GM19328 (cell line): ENCODE data around the gene JOSD2.
"Not testable (repeated sequence)": the region's sequence is repeated elsewhere in the genome, so short reads cannot be mapped to it uniquely, and the experiment has no call there.

Source experiments
- ATAC-seq: cut with Tn5 transposase; IDR thresholded peaks from one replicate; pipeline ENCODE4 v1.9.1; 2021; ENCODE audit warnings: mild to moderate bottlenecking, moderate library complexity; ENCODE audit not compliant: unreplicated experiment

Gene JOSD2

DNA sequence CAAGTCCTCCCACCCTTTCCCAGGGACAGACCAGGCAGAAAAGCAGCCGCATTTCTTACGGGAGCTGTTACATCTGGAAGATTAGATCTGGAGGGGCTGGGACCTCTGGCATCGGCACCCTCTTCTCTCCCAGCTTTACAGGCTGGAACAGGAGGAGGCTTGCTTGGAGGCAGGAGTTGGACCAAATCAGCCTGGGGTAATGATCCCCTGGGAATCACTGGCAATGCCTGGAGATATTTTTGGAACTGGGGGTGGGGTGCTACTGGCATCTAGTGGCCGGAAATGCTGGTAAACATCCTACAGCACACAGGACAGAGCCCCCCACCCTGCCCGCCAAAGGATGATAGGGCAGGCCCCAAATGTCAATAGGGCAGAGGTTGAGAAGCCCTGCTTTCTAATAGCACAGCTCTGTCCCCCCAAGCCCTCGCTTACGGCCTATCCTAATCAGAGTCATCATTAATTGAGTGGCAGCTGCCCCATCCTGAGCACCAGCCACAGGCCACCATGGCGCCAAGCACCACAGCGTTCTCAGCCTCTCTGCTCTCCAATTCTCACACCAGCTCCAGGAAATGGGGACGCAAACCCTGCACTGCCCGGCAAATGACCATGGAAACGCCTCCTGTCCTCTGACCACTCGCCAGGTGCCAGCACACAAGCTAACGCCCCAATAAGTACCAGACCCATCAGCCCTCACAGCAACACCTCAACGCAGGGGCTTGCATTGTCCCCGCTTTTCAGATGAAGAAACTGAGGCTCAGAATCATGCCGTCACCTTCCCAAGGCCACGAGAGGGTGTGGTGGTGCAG lies 36.6 kb upstream of the JOSD2 start:
- ATAC-seq = no peak

DNA sequence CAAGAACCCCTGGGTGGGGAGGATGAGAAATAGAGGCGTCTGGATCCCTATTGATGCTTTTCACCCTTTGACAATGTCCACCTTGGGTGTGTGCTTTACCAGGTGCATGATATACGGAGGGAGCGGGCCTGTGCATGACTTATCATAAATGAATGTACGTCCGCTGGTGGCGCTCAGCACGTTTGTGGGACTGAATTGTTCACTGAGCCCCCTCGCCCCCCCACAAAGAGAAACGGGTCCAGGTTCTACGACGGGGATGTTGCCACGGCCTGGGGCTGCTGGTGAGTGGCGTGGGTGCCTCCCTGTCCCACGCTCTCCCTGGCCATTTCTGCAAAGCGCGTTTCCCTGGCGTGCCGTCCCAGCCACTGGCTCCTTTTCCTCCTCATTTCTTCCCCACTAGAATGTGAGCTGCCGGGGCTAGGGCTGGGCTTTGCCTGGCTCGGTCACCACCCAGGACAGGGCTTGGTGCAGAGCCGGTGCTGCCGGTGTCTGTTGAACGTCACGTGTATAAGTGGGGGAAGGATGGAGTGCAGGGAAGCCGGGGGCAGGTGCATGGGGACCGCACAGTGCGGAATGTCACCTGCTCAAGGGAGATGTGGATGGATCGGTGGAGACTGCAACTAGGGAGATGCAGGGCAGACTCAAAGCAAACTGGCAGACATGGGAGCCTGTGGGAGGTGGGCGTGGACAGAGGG lies 35.7 kb upstream of the JOSD2 start:
- ATAC-seq = no peak

DNA sequence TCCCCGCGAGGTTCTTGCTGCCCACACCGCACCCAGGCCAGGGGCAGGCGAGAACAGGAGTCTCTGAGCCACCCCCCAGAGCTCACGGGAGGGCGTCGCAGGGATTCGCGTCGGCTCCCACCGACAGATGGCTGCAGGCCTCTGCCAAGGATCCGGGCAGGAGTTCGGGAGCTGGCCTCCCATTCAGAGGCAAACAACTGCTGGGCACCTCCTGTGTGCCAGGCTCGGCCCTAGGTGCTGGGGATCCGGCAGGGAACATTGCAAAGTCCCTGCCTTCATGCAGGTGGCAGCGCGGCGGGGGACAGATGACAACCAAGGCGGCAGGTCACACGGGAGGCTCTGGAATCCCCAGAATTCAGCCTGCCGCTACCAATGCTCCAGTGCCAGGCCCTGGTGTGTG lies 32.0 kb upstream of the JOSD2 start:
- no peak for ATAC-seq

DNA sequence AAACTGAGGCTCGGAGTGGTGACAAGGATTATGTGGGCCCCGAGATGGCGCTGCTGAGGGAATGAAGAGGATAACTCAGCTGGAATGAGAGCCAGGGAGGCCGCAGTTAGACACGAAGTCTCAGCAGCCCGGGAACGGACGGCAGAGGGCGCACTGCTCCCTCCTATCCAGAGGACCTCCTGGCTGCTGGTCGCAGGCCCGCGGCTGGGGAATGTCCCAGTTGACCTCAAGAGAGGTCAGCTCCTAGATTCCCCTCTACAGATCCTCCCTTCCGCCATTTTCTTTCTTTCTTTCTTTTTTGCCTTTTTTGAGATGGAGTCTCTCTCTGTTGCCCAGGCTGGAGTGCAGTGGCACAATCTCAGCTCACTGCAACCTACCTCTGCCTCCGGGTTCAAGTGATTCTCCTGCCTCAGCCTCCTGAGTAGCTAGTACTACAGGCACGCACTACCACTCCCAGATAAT lies 26.8 kb upstream of the JOSD2 start:
- ATAC-seq = no peak

DNA sequence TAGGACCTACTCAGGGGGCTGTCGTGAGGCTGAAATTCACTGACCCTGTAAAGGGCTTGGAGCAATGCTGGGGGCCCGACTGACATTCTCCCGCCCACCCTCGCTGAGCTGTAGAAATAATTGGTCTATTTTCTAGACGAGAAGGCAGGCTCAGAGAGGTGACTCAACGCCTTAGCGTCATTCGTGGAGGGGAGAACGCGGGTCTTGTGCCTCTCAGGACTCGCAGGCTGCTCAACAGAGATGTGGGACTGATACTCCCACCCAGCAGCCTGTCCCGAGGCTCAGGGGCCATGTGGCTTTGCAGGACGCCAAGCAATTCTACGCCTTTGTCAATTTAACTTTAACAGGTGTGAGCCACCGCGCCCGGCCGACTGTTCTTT lies 26.3 kb upstream of the JOSD2 start:
- no peak for ATAC-seq

DNA sequence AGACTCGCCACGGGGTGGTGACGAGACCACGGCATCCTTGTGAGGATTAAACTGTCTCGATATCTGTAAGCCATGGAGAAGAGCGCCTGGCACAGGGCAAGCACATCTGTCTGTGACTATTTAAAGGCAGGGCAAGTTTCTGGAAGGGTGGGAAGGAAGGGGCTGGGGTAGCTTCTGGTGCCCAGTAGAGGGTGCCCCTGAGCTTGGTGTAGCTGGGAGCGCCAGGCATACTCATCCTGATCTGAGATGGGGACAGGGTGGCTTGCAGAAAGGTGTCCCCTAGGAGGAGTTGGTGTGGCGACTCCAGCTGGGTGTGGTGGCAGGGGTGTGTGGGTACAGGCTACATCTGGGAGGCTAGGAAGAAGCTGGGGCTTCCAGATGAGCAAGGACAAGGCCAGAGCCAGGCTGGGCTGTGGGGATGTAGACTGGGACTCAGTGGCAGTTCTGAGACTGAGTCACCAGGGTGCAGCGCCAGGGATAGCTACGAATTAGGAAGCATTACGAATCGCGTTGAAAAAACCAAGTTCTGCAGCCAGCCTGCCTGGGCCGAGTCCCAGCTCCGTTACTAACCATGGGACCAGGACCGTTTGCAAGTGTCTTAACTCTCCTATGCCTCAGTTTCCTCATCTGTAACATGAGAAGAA lies 25.8 kb upstream of the JOSD2 start:
- ATAC-seq = no peak

DNA sequence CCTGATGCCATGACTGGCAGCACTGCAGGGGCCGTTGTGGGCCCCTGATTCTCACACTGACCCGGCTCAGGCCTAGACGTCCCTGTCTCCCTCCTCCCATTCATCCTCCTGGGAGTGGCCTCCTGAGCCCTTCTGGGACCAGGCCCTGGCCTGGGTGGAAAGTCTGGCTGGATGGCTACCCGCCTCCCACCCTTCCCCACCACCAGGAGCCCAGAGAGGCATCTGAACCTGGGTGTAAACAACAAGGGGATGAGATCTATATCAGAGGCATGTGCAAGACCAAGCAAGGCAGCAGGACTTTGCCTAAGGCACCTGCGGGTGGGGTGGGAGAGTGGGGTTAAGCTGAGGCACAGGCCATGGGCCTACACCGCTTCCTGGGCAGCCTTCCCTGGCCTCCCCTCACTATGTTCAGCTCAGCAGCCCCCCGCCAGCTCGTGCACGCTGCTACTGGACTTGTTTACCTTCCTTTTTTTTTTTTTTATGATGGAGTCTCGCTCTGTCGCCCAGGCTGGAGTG lies 24.7 kb upstream of the JOSD2 start:
- ATAC-seq = no peak

DNA sequence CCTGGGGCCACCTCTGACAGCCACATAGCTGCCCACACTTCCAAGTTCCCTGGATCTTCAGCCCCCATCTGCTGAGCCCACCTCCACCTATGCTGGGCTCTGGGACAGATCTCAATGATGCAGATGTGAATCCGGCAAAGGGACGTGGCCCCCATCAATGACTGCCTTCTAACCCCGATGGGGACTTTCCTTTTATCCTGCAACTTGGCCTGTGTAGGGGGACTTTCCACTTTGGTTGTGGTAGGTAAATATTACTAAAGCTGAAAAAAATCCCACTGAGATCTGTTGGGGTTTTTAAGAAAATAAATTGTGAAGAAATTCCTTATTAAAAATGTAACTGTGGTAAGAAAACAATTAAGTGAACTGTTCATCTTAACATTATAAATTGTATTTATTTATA lies 23.5 kb upstream of the JOSD2 start:
- ATAC-seq = no peak

DNA sequence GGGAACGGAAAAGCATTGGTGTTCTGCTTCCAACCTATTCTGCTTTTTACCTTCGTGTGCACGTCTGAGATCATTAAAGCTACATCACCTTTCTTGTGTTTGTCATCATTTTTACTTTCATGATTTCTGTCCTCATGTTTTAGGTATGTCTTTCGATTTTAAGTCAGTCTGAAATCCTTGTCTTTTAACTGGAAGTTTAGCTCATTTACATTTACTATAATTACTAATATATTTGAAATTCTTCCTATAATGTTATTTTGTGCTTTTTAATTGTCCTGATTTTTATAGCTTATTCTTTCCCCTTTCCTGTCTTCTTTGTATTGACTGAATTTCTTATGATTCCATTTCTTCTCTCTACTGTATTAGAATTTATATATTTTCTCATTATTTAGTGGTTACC lies 22.0 kb upstream of the JOSD2 start:
- no peak for ATAC-seq

DNA sequence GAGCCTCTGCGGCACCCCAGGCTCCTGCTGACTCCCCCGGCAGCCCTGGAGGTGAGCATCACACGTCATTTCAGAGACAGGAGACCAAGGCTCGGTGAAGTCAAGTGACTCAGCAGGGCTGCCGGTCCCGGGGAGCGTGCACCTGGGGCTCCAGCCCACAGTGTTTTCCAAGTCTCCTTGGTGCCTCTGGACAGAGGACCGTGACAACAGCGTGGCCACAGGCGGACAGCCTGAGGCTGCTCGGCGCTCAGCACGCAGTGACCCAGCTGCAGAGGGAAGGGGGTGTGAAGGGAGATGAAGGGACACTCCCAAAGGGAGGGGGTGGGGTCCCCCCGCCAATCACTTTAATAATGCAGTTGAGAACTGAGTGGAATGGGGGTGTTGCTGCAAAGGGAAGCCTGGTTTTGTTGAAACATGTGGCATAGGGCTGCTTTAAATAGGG lies 20.2 kb upstream of the JOSD2 start:
- ATAC-seq = no peak

DNA sequence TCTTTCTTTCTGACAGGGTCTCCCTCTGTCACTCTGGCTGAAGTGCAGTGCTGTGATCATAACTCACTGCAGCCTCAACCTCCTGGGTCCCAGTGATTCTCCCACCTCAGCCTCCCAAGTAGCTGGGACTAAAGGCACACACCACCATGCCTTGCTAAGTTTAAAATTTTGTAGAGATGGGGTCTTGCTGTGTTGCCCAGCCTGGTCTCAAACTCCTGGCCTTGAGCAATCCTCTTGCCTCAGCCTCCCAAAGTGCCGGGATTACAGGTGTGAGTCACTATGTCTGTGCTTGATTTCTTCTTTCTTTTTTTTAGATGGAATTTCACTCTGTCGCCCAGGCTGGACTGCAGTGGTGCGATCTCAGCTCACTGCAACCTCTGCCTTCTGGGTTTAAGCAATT lies 17.1 kb upstream of the JOSD2 start:
- not testable (repeated sequence) for ATAC-seq

DNA sequence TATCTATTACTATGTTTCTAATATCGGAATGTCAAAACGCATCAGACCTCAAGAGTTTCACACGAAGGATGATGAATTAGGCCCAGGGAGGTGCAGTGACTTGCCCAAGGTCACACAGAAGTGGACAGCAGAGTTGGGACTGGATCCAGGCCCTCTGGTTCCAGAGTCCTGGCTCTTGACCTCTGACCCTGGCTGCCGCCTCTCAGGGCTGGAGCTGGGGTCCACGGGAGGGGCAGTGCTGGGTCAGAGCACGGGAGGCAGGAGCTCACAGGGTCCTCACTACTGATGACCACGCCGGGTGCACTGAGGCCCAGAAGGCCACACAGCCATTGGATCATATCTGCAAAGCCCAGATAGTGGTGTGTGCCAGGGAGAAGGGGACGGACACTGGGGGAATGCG lies 11.9 kb upstream of the JOSD2 start:
- no peak for ATAC-seq

DNA sequence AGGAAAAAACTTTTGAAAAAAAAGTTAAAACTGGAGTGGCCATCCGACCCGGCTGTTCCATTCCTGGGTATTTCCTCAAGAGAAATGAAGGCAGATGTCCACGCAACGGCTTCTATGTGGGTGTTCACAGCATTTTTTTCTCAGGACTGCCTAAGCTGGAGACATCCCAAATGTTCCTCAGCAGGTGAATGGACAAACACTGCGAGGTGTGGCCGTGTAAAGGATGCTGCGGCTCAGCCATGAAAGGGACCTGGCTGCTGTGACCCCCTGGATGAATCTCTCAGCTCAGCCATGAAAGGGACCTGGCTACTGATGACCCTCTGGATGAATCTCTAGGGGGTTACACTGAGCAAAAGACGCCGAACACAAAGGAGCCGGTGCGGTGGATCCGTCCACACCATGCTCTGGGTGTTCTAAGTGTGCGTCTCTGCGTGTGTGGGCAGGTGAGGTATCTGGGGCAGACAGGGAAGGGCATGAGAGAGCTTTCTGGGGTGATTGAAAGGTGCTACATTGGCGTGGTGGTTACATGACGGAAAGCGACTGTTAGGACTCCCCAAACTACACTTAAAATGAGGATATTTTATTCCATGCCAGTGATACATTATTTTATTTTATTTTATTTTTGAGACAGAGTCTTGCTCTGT lies 10.0 kb upstream of the JOSD2 start:
- ATAC-seq = no peak

DNA sequence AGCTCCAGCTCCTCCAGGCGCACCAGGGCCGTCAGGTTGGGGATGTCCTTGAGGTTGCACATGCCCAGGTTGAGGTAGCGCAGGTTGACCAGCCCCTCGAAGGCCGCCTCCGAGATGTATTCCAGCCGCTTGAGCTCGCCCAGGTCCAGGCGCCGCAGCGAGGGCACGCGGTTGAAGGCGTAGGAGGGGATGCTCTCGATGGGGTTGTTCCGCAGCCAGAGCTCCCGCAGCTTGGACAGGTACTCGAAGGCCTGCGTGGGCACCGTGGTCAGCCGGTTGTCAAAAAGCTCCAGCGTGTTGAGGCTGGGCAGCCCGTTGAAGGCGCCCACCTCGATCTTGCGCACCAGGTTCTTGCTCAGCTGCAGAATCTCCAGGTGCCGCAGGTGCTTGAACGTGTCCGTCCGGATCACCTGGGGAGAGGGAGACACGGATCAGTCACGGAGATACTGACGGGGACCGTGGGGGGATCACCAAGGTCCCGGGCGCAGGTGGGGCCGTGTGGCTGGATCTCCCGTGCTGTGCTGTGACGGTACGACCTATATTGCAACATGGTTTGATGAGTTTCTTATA lies 8.1 kb upstream of the JOSD2 start:
- no peak for ATAC-seq

DNA sequence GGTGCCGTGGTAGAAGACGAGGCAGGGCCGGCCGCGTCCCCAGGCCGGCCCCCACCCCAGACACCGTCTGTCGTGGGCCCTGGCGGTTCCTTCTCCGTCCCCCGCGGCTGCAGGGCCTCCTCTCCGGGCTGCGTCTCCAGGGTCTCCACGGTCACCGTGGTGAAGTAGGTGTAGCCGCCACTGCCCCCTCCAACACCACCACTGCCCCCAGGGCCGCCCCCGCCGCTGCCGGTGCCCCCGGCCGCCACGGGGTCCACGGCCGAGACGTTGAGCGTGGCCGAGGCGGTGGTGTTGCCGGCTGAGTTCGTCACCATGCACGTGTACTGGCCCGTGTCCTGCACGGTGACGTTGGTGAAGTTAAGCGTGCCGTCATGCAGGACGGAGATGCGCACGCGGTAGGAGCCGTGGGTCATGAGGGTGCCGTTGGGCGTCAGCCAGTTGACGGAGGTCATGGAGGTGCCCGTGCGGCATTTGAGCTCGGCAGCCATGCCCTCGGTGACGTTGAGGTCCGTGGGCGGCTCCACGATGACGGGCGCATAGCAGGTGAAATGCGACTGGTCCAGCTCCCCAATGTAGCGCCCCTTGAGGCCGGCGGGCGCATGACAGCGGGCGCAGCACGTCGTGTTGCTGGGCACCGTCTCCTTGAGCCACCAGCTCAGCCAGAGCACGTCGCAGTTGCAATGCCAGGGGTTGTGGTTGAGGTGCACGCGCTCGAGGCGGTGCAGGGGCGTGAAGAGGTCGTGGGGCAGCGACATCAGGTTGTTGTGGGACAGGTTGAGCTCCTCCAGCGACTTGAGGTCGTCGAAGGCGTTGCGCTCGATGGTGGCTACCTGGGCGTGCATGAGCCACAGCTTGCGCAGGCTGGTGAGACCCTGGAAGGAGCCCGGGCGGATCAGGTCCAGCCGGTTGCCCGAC lies 7.4 kb upstream of the JOSD2 start:
- no peak for ATAC-seq

DNA sequence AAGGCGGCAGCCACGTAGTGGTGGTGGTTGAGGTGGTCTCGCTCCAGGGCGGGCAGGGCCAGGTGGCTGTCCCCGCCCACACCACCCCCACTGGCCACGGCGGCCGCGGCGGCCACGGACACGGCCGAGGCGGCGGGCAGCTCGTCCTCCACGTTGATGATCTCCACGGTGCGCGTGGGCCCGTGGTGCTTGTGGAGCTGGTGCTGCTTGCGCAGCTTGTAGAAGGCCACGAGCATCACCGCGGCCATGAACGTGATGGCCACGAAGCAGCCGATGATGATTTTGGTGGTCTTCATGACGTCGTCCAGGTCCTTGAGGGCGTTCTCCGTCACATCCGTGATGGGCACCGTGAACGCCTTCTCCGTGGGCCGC lies 6.7 kb upstream of the JOSD2 start:
- no peak for ATAC-seq

DNA sequence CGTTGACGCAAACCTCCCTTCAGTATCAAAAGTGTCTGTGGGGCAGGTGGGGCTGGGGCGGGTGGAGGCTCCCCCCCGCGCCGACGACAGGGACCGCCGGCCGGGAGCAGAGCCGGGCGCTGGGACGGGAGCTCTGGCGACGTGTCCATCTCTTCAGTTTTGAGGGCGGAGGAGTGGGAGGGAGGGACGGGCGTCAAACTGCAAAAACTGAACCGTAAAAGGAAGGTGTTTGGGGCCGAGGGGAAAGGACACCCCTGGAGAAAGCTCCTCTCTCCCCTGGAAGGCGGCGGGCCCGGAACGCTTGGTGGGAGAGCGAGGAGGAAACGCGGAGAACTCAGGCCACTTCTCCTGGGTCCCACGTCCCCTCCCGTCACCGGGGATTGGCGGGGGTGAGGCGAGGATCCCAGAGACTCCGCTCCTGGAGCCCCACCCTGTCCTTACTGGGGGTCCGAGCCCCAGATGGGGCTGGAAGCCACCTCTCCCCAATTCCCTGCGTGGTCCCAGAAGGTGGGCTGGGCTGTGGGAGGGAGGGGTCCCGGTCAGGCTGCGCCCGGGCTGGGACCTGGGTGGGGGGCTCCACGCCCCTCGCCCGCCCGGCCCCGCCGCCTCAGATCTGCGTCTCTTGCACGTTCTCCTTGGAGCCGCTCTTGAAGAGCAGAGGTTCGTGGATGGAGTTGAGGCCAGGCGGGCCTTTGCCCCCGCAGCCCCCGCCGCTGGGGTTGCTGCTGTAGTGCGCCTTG lies 6.1 kb upstream of the JOSD2 start:
- no peak for ATAC-seq

DNA sequence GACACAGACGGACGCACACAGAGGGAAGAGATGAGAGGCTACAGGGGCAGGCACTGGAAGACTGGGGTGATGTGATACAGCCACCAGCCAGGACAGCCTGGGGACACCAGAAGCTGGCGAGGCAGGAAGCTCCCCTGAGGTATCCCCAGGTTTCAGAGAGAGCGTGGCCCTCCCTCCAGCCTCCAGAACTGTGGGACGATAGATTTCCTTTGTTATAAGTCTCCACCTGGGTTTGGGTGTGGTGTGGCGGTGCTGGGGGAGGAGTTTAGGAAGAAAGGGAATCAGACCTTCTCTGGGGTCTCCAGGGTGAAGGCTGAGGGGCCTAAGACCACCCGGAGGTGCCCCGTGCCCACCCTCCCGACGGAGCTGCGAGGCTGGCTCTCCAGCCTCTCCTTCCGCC lies 5.5 kb upstream of the JOSD2 start:
- ATAC-seq = no peak

DNA sequence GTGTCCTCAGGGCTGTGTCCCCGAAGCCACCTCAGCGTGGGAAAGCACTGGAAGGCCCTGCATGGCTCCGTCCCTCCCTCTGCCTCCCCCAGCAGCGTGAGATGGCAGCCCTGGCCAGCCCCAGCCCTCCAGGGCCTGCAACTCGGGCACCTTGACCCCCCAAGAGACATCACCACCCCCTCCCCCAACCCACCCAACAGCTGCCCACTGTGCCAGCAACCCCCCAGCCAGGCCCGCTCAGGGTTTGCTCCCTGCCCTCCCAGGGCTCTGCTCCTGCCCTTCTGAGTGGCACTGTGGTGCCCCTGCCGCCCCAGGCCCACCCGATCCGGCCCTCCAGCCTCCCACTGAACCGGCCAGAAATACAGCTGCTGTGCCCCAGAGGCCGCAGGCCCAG lies 4.2 kb upstream of the JOSD2 start:
- no peak for ATAC-seq
